Measurements from ENCODE around the gene CDH12.
"Not testable (repeated sequence)": the region's sequence is repeated elsewhere in the genome, so short reads cannot be mapped to it uniquely, and the experiment has no call there.

Gene CDH12

GRCh38 chr5:22293147-22293546 lies 560.0 kb downstream of the CDH12 start:
- DNase-seq (ENCODE audit: low read depth in 2 of 2): no peak

DNA sequence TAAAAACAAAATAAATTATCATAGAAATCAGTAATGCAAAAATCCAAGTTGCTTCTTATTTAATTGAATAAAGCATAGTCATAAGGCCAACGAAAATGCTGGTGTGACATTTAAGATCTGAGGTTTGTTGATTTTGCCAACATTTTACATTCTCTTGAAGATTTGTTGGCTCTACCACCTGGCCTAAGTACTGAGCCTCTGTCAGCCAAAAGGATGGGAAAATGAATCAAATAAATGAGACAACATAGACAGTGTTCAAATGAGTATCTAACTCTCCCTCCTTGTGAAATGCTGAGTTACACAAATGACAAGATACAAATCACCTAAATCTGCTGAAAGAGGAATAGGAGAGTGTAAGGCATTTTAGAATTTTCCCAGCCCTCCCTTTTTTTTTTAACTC lies 575.0 kb downstream of the CDH12 start:
- no peak for DNase-seq (ENCODE audit: low read depth in 2 of 2)

- no peak for DNase-seq (ENCODE audit: low read depth in 2 of 2)
These were observed 576.1 kb downstream of the CDH12 start for GRCh38 chr5:22277006-22277405.

DNA sequence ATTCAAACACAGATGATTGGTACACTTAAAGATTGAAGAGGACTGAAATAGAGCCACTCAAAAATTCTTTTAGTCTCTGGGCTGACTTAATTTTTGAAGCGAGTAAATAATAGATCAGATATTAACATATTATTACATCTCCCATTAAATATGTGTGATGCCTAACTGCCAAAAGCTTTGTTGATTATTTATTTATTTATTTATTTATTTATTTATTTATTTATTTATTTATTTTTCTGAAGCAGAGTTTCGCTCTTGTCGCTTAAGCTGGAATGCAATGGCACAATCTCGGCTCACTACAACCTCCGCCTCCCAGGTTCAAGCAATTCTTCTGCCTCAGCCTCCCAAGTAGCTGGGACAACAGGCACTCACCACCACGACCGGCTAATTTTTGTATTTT lies 587.3 kb downstream of the CDH12 start:
- DNase-seq (ENCODE audit: low read depth in 2 of 2): not testable (repeated sequence)

GRCh38 chr5:22258139-22258538 lies 595.0 kb downstream of the CDH12 start:
- no peak for DNase-seq (ENCODE audit: low read depth in 2 of 2)

- DNase-seq (ENCODE audit: low read depth in 2 of 2): no peak
These were observed 602.6 kb downstream of the CDH12 start for GRCh38 chr5:22250528-22250927.

DNA sequence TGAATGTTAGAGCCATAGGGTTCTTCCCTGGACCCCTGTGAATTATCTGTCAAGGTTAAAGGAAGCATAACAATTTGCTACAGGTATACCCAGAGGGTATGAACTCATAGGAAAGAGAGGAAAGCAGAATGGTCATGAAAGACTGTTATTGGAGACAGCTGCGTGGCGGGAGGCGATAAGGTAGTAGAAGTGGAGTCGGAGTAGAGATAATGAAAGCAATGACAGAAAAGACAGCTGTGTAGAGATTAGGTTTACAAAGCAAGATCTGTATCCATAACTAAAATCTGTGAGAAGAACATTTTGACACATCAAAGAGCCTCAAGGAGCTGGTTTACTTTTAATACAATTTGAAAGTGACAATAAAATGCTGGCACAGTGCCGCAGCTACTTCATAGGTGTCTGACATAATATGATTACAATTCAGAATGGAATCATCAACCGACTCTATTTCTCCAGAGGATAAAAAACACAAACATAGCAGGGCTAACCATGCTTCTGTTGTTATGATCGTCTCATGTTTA lies 603.9 kb downstream of the CDH12 start:
- DNase-seq (ENCODE audit: low read depth in 2 of 2): no peak

DNA sequence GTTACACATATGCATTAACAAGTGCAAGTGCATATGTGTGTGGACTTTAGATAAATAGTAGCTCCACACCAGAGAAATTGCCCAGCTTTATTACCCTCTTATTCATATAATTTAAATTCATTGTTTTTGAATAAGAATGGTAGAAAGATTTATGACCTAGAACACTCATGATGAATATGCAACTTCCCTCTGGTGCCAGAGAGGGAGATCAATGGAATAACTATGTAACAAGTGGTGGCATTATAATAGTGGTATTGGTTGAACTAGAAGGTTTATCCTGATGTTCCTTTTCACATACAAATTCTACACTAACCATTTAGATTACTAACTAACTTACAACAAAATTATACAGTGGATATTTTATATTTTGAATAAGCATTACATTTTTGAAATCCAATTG lies 607.4 kb downstream of the CDH12 start:
- no peak for DNase-seq (ENCODE audit: low read depth in 2 of 2)

DNA sequence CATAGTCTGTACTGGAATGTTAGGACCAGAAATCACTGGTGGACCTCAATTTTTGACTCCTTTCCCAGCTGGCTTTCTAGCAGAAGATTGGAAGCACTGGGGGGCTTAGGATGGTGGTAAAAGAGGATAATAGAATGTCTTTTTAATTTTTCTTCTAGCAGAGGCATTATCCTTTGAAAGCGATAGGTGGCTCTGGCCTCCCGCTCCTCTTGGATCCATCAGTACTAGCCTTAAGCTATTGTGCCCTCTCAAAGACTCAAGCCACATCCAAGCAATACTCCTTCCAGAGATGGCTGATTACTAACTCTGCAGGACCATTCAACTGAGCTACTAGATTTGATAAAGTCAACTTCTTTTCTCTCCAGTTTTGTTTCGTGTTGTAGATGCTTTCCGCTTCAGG lies 610.6 kb downstream of the CDH12 start:
- DNase-seq (ENCODE audit: low read depth in 2 of 2): no peak

- DNase-seq (ENCODE audit: low read depth in 2 of 2): no peak
These were observed 615.1 kb downstream of the CDH12 start for GRCh38 chr5:22238047-22238446.

DNA sequence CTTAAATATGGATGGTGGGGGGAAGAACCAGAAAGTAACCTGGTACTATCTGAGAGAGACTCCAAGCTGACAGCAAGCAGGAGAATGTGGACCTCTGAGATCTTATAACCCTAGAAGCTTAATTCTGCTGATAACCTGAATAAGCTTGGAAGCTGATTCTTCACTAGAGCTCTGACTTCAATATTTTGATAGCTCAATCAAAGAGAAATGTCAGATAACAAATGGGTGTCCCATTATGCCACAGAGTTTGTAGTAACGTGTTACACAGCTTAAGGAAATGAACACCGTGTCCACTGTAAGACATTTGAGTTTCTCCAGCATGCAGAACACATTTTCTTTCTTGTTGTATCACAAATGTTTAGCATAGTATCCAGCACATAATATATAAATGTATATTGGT lies 626.7 kb downstream of the CDH12 start:
- DNase-seq (ENCODE audit: low read depth in 2 of 2): no peak

DNA sequence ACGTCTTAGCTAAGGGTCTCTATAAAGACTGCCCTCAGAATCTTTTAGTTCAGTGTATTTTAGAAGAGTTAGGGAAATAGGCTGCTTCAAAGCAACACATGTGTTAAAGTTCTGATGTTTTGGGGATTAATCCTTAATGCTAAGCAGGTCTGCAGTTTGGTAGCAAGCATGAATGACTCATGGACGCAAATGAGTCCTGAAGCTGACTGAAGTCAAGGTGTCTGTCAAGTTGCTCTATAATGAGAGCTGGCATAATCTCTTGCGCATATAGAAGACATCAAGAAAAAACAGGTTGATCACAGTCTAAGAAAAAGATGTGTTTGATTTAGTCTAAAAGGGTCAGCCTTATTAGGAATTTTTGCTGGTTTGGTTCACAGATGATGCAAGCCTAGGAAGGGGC lies 630.1 kb downstream of the CDH12 start:
- DNase-seq (ENCODE audit: low read depth in 2 of 2): no peak

DNA sequence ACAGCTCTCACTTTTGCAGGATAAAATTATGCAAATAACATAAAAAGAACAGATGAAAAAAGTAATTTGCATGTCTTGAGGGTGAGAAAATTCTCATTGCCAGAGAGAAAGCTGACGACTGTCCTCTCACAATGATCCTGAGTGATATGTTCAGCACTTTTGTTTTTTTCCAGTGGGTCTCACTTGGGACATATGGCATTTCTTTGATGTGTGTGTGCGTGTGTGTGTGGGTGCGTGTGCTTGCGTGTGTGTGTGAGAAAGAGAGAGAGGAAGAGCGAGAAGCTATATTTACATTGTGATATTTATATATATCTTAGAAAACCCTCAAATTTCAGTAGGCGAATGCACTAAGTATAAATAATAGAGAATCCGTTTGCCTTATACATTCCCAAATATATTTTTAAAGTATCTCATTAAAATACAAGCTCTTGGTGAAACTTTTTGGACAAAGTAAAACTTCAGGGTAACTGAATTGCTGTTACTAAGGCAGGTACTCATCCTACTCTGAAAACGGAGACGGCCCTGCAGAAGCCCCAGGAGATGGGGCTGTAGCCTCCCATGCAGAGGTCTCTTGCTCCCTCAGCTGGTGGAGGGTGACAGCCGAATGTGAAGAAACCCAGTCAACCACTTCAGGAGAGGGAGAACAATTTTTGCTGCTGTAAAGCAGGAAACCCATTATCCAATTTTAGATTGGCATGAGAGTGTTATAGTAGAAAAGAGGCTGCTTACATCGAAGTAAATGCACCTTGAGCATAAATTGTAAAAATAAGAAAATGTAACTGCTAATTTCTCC lies 639.2 kb downstream of the CDH12 start:
- DNase-seq (ENCODE audit: low read depth in 2 of 2): not testable (repeated sequence)

DNA sequence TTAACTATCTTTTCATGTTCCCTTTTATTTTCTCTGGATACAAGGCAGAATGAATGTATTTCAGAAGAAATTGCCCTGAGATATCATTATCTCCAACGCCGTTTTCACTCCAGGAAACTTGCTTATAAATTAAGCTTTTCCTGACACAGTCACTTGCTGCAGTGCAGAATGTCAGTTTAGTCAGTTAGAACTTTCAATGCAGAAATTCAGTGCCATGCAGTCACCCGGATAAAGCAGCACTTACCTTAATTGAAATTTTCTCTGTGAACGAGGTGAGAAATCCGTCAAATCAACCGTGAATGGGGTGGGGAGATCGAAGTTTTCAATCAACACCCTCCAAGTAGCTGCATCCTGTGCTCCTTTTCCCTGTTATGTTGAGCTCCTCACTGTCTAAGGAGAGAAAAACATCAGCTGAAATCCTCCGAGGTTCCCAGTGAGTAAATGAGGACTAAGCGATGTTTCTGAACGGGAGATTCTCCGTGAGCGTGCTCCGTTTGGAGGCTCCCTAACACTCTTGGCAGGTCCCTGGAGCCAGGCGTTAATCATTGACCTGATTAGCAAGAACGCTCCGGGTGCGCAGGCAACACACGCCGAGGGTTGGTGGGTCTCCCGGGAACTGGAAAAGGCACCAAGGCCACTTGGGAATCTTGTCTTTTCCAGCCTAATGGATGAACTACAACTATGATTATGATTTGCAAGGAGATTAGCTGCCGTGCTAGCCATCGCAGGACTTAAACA lies 640.7 kb downstream of the CDH12 start:
- not testable (repeated sequence) for DNase-seq (ENCODE audit: low read depth in 2 of 2)

DNA sequence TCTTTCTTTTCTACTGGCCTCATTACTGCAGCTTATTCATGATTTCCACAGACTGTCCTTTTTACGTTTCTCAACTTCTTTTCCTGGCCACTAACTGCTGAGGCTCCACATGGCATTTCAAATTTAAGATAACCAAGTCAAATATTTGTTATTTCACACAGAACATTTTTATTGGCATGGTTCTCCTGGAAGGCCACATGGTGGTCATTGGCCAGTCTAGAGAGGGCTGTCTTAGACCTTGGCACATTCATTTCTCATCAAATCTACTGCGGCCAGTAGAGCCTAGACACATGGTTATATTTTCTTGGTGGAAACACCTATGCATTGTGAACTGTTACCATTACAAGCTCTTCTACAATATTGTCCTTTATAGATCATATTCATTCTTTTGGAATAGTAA lies 644.7 kb downstream of the CDH12 start:
- not testable (repeated sequence) for DNase-seq (ENCODE audit: low read depth in 2 of 2)

DNA sequence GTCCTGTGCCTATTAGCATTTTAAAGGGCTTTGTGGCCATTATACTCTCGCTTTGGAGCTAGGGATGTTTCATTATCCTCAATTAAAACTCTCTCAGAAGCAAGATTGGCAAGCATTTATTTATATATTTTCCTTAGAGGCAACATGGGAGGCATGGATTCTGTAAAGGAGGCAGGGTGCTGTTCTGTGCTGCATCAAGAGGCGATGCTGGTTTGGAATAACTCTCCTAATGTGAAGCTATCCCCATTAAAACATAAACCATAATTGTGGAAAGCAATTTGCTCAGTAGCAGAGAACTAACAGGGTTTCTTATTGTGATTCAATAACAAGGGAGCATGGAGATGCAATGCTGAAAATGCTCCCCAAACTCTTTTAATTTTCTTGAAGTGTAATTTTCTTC lies 664.5 kb downstream of the CDH12 start:
- not testable (repeated sequence) for DNase-seq (ENCODE audit: low read depth in 2 of 2)

GRCh38 chr5:22187632-22188228 lies 665.4 kb downstream of the CDH12 start:
- DNase-seq (ENCODE audit: low read depth in 2 of 2): not testable (repeated sequence)

GRCh38 chr5:22169226-22169625 lies 683.9 kb downstream of the CDH12 start:
- not testable (repeated sequence) for DNase-seq (ENCODE audit: low read depth in 2 of 2)

GRCh38 chr5:22168704-22169103 lies 684.4 kb downstream of the CDH12 start:
- DNase-seq (ENCODE audit: low read depth in 2 of 2): not testable (repeated sequence)

- DNase-seq (ENCODE audit: low read depth in 2 of 2): not testable (repeated sequence)
These were observed 687.2 kb downstream of the CDH12 start for GRCh38 chr5:22165931-22166330.

- not testable (repeated sequence) for DNase-seq (ENCODE audit: low read depth in 2 of 2)
These were observed 688.0 kb downstream of the CDH12 start for GRCh38 chr5:22164910-22165748.

- DNase-seq (ENCODE audit: low read depth in 2 of 2): not testable (repeated sequence)
These were observed 696.2 kb downstream of the CDH12 start for GRCh38 chr5:22156953-22157352.
